Cardiac muscle cell (in vitro differentiated cells and primary cell): ENCODE data around the gene NPC1. TPM values are rescaled to one million over a fixed set of nuclear protein-coding genes. Genes with fewer than 3 reads are reported as not detected.

Source experiments
- DNase-seq, 2 donors: peaks; one replicate each; pipeline versions ENCODE4 v3.0.0 to v3.0.0-alpha.2; 2010 to 2017; ENCODE audit warnings: low read depth in 1 of 2, low spot score in 1 of 2
- H3K27ac ChIP-seq: fragments of 200-600 bp; sonication (generic); 2 replicates; pipeline ENCODE4 v1.5.1; 2016
- H3K27me3 ChIP-seq: fragments of 200-600 bp; sonication (generic); 2 replicates; pipeline ENCODE4 v1.6.0; 2016; ENCODE audit warnings: control low read depth
- H3K36me3 ChIP-seq: fragments of 200-600 bp; sonication (generic); 2 replicates; pipeline ENCODE4 v1.5.1; 2016; ENCODE audit warnings: control low read depth
- H3K4me1 ChIP-seq: fragments of 200-600 bp; sonication (generic); 2 replicates; pipeline ENCODE4 v1.8.1; 2017; ENCODE audit warnings: low read depth, mild to moderate bottlenecking, mixed run types
- H3K4me3 ChIP-seq: fragments of 200-600 bp; sonication (generic); 2 replicates; pipeline ENCODE4 v1.5.1; 2016; ENCODE audit warnings: mild to moderate bottlenecking
- H3K9me3 ChIP-seq: fragments of 200-600 bp; sonication (generic); 2 replicates; pipeline ENCODE4 v1.5.1; 2017; ENCODE audit warnings: low read depth, mild to moderate bottlenecking, control low read depth
- CTCF ChIP-seq: IDR thresholded peaks from 2 replicates; pipeline ENCODE4 v1.5.1; 2012; ENCODE audit warnings: low read depth, mild to moderate bottlenecking, low read length
- polyA plus RNA-seq: library from polyadenylated mRNA; unstranded; fragments of >200 nt; fragmentation: Nextera tagmentation; extraction: Ambion mirVana; gene quantifications from 2 replicates; pipeline ENCODE4 v1.2.1, GENCODE V29; 2016
- total RNA-seq: library from RNA; depleted of rRNA; stranded (reverse); fragments of >200 nt; gene quantifications from 2 replicates; pipeline ENCODE4 v1.2.3, GENCODE V29; 2016

The NPC1 gene
- total and polyA plus RNA-seq, 2 experiments from 2014 or later: 14.1 to 25.9 TPM

DNA sequence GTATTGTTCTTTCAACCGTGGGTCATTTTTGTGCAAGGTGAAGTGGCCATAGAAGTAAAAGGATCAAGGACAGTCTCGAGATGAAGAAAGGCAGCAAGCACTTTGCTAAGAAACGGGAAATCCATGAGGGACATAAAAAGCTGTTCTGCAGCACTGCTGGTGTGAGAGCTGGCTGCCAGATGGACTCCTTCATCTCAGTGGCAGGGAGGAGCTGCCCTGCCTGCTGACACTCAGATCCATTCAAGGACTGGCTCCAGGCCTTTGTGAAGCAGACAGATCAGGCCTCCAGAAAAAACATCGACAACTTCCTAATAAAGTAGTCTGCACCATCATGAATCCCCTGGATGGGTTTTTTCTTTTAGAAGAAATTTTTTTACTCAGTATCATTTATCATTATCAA is 53.5 kb downstream of the NPC1 start:
- H3K4me3 ChIP-seq: no peak overlapping the region
- DNase-seq: no peak
- H3K36me3 ChIP-seq: peaks cover 48% of the 10 kb centered on the region
- peaks cover 19% of the 10 kb centered on the region for H3K4me1 ChIP-seq
- no peaks in the 10 kb centered on the region for H3K9me3 ChIP-seq
- H3K27ac ChIP-seq: peak overlapping the region; percentile 81
- no peak for TF ChIP-seq CTCF
- no peaks in the 10 kb centered on the region for H3K27me3 ChIP-seq

GRCh38 chr18:23531912-23532311 is 54.4 kb downstream of the NPC1 start:
- H3K27ac ChIP-seq: no peak overlapping the region
- H3K4me3 ChIP-seq: no peak overlapping the region
- no peak for TF ChIP-seq CTCF
- no peaks in the 10 kb centered on the region for H3K27me3 ChIP-seq
- no peaks in the 10 kb centered on the region for H3K9me3 ChIP-seq
- H3K4me1 ChIP-seq: peaks cover 19% of the 10 kb centered on the region
- peaks cover 44% of the 10 kb centered on the region for H3K36me3 ChIP-seq
- no peak for DNase-seq

- H3K36me3 ChIP-seq: peaks cover 43% of the 10 kb centered on the region
- DNase-seq: no peak
- no peaks in the 10 kb centered on the region for H3K27me3 ChIP-seq
- no peak overlapping the region for H3K4me3 ChIP-seq
- H3K4me1 ChIP-seq: peaks cover 19% of the 10 kb centered on the region
- no peak for TF ChIP-seq CTCF
- H3K27ac ChIP-seq: peak overlapping the region; percentile 67
- H3K9me3 ChIP-seq: no peaks in the 10 kb centered on the region
Observed at GRCh38 chr18:23530195-23530594, 56.1 kb downstream of the NPC1 start.

- H3K4me3 ChIP-seq: no peak overlapping the region
- H3K4me1 ChIP-seq: peaks cover 19% of the 10 kb centered on the region
- peaks cover 37% of the 10 kb centered on the region for H3K36me3 ChIP-seq
- no peak for DNase-seq
- H3K27me3 ChIP-seq: no peaks in the 10 kb centered on the region
- H3K27ac ChIP-seq: peak overlapping the region; percentile 67
- H3K9me3 ChIP-seq: no peaks in the 10 kb centered on the region
- TF ChIP-seq CTCF: no peak
Observed at GRCh38 chr18:23529604-23530003, 56.7 kb downstream of the NPC1 start.

DNA sequence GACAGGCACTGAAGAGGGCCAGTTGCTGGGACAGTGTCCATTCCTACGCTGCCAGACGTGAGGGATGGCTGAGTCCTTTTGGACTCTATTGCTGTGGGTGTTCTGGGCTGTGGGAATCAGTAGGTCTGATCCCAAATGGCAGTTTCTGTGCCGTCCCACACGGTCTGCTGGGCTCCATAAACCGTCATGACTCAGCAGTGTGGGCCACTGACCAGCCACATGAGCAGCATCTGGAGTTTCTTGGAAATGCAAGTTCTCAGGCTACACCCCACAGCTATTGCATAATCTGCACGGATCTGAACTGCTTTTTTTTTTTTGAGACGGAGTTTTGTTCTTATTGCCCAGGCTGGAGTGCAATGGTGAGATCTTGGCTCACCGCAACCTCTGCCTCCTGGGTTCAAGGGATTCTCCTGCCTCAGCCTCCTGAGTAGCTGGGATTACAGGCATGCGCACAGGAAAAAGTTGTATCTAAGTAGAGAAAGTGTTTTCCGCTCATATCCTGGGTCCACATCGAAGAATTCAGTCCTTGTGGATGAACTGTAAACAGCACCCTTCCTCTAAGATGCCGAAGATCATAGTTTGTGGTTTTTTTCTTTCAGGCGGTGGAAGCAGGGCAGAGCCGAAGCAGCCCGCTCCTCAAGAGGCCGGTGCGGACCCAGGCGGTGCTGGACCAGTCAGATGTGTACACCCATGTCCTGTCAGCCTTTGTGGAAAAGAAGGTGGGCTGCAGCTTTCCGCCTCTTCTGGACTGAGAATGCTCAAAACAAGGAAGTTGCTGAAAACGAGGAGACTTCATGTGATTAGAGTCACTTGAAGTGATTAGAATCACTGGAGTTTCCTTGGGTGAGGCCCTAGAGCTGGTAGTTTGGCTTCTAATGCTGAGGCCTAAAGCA is 57.5 kb downstream of the NPC1 start:
- no peaks in the 10 kb centered on the region for H3K27me3 ChIP-seq
- peaks cover 33% of the 10 kb centered on the region for H3K36me3 ChIP-seq
- DNase-seq: peak in 1 of 2 donors; percentile 44
- H3K27ac ChIP-seq: peak overlapping the region; percentile 67
- no peak for TF ChIP-seq CTCF
- no peaks in the 10 kb centered on the region for H3K9me3 ChIP-seq
- H3K4me3 ChIP-seq: no peak overlapping the region
- peaks cover 19% of the 10 kb centered on the region for H3K4me1 ChIP-seq
